ENCODE data around the gene MAMLD1.

Gene MAMLD1

GRCh38 chrX:150489359-150490015 is 126.4 kb downstream of the MAMLD1 start:
- Histone ChIP-seq H3K27me3 (ENCODE audit: insufficient read depth, low read depth, severe bottlenecking) (peaks cover 8% of the 10 kb centered on the region), H3K4me3 (ENCODE audit: low read depth, low read length) (no peak overlapping the region), H3K36me3 (no peaks in the 10 kb centered on the region), H3K27ac (no peak overlapping the region), H3K9me3 (ENCODE audit: severe bottlenecking) (no peaks in the 10 kb centered on the region)
- TF ChIP-seq CTCF (IDR thresholded peaks at IDR 0.05; ENCODE audit: low read depth, low read length): no peak
- DNase-seq: no peak

- TF ChIP-seq CTCF (IDR thresholded peaks at IDR 0.05; ENCODE audit: low read depth, low read length): no peak
- H3K27ac ChIP-seq: no peak overlapping the region
- H3K27me3 ChIP-seq (ENCODE audit: insufficient read depth, low read depth, severe bottlenecking): peaks cover 3% of the 10 kb centered on the region
- H3K36me3 ChIP-seq: no peaks in the 10 kb centered on the region
- DNase-seq: no peak
- no peaks in the 10 kb centered on the region for H3K9me3 ChIP-seq (ENCODE audit: severe bottlenecking)
- H3K4me3 ChIP-seq (ENCODE audit: low read depth, low read length): no peak overlapping the region
Measured at GRCh38 chrX:150495496-150495895, 132.4 kb downstream of the MAMLD1 start.

GRCh38 chrX:150499240-150499639 is 136.1 kb downstream of the MAMLD1 start:
- DNase-seq: no peak
- Histone ChIP-seq H3K36me3 (no peaks in the 10 kb centered on the region), H3K4me3 (ENCODE audit: low read depth, low read length) (no peak overlapping the region), H3K27ac (no peak overlapping the region), H3K27me3 (ENCODE audit: insufficient read depth, low read depth, severe bottlenecking) (no peaks in the 10 kb centered on the region), H3K9me3 (ENCODE audit: severe bottlenecking) (no peaks in the 10 kb centered on the region)
- no peak for TF ChIP-seq CTCF (IDR thresholded peaks at IDR 0.05; ENCODE audit: low read depth, low read length)

DNA sequence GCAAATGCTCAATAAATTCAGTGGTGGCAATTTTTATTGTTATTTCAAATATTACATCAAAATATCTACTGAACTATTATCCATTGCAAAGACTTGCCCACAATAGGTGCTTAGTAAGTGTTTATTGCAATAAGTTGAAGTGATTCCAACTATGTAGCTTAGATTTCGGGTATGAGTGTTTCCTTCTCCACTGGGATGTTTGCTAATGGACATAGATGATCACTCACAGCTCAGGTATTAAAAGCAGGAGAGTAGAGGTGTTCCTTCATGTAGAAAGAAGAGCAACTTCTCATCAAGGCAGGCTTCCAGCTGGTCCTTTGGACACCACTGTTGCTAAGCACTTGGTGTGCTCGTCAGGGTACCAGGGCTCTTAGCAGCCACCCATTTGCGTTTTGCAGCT is 139.0 kb downstream of the MAMLD1 start:
- Histone ChIP-seq H3K9me3 (ENCODE audit: severe bottlenecking) (no peaks in the 10 kb centered on the region), H3K27me3 (ENCODE audit: insufficient read depth, low read depth, severe bottlenecking) (peaks cover 9% of the 10 kb centered on the region), H3K4me3 (ENCODE audit: low read depth, low read length) (no peak overlapping the region), H3K27ac (no peak overlapping the region), H3K36me3 (no peaks in the 10 kb centered on the region)
- DNase-seq: no peak
- TF ChIP-seq CTCF (IDR thresholded peaks at IDR 0.05; ENCODE audit: low read depth, low read length): no peak

- no peak overlapping the region for H3K27ac ChIP-seq
- no peak overlapping the region for H3K4me3 ChIP-seq (ENCODE audit: low read depth, low read length)
- DNase-seq: no peak
- no peaks in the 10 kb centered on the region for H3K36me3 ChIP-seq
- peaks cover 9% of the 10 kb centered on the region for H3K27me3 ChIP-seq (ENCODE audit: insufficient read depth, low read depth, severe bottlenecking)
- TF ChIP-seq CTCF (IDR thresholded peaks at IDR 0.05; ENCODE audit: low read depth, low read length): no peak
- H3K9me3 ChIP-seq (ENCODE audit: severe bottlenecking): no peaks in the 10 kb centered on the region
Measured at GRCh38 chrX:150502979-150503897, 140.1 kb downstream of the MAMLD1 start.
